Measurements from ENCODE around the gene GGTLC2. TPM values are rescaled to one million over a fixed set of nuclear protein-coding genes. Genes with fewer than 3 reads are reported as not detected.

The GGTLC2 gene
- total RNA-seq, 3 donors from 2014 or later (not counting 1 experiment from before 2014, with no cell fraction given): not detected

Other genes starting within 250 kb of the GGTLC2 start
- gene ZNF280B, start 135.9 kb upstream of the GGTLC2 start, total RNA-seq: 1 to 10 TPM in 2 of 3 donors, under 1 TPM in 1; 0.99 to 1.8 (median 1.6) TPM
- not detected for gene ZNF280A, start 124.3 kb upstream of the GGTLC2 start, total RNA-seq
- not detected for gene PRAME, start 85.3 kb upstream of the GGTLC2 start, total RNA-seq
- gene IGLL5, start 243.2 kb downstream of the GGTLC2 start, total RNA-seq: 100 to 1,000 TPM in 1 of 3 donors, under 1 TPM in 2; 0.38 to 124 (median 0.93) TPM

Data from natural killer cell (primary cell).